ENCODE results near the gene HDDC2.
"Not testable (repeated sequence)": the region's sequence is repeated elsewhere in the genome, so short reads cannot be mapped to it uniquely, and the experiment has no call there.

Gene HDDC2

DNA sequence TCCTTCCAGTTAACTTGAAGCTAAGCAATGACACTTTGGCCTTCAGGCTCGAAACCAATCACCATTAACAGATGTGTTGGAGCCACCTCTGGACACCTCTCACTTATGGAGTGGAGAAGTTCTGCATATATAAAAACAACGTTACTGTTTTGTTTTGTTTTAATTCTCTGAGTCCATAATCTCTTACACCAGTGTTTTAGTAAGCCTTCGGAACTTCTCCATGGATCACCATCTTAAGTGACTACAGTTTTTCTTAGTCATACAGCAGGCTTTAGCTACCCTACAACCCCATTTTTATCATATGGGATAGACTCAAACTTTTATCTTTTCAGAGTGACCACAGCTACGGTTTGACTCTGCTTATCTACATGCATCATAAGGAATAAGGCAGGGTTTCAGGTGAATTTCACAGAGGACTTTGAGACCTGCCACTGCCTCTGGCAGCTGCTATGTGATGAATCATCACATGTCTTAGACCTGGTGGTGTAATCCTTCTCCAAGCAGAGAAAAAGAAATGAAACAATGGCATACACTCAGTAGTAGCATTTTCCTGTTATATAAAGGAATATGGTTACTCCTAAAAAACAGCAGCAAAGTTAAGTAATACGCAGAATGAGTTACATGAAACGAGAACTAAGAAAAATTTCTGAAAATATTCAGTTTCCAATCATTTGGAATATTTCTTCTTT, 5.5 kb upstream of the HDDC2 start:
- FAIRE-seq (no peak), DNase-seq (ENCODE audit: insufficient read length, low spot score) (no peak)

DNA sequence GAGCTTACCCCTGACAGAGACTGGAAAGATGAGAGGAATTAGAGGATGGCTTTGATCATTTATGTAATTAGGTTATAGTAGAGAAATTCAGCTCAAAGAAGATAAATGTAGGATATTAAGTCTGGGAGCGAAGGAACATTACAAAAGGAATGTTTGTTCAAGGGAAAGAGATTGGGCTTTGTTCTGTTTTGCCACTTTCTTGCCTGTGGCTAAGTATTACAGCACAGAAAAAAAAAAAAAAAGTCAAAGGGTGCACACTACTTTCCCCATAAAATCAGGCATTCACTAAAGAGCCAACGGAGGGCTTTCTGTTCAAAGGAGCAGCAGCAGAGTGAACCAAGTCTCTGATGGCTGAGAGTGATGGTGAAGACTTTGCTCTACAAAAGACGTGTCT, 5.0 kb upstream of the HDDC2 start:
- FAIRE-seq (no peak), DNase-seq (ENCODE audit: insufficient read length, low spot score) (no peak)

DNA sequence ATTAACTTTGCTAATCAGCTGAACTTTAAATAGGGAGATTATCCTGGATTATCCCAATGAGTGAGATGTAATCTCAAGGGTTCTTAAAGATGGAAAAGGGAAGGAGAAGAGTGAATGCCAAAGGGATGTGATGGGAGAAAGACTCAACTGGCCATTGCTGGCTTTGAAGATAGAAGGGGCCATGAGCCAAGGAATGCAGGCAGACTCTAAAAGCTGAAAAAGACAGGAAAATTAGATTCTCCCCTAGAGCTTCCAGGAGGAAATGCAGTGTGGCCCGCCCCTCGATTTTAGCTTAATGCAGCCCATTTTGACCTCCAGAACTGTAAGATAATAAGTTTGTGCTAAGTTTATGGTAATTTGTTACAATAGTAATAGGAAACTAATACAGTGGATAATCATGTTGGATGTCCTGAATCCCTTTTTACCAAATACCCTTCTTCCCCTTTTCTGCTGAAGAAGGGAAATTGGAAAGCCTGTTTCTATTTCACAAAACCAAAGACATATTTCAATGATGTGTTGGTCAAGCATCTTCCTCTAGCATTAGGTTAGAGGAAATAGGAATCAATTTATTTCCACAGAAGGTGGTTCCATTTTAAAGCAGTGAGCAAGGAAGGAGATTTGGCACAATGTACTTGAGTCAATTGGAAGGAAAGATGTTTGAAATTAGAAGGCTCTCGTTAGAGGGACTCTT, 3.3 kb upstream of the HDDC2 start:
- FAIRE-seq (no peak), DNase-seq (ENCODE audit: insufficient read length, low spot score) (no peak)

DNA sequence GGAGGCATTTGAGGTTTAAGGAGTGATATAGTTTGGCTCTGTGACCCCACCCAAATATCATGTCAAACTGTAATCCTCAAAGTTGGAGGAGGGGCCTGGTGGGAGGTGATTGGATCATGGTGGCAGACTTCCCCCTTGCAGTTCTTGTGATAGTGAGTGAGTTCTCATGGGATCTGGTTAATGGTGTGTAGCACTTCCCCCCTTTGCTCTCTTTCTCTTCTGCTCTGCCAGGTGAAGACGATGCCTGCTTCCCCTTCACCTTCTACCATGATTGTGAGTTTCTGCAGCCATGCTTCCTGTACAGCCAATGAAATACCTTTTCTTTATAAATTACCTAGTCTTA, 1.7 kb upstream of the HDDC2 start:
- no peak for FAIRE-seq
- no peak for DNase-seq (ENCODE audit: insufficient read length, low spot score)

DNA sequence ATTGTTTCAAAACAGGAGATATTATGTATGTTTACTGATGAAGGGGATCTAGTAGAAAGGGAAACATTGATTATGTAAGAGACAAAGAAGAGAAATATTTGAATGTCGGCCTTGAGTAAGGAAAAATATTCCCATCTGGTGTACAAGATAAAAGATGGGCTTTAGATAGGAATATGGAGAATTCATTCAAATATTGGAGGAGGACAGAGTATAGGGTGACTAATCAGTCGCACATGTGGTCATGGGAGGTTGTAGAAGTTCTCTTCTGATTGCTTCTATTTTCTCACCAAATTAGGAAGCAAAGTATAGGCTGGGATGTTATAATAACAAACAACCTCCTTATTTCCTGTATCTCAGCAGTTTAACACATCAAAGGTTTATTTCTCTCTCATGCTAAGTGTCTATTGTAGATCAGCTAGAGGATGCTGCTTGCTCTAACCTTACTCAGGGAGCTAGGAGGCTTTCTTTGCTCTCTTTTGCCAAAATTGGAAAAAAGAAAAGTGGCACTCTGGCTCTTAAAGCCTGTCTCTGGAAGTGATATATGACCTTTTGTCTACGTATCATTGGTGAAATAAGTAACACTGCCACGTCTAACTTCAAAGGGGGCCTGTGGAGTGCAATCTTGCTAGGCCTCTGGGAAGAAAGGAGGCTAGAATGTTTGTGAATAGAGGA, 1.2 kb upstream of the HDDC2 start:
- FAIRE-seq (no peak), DNase-seq (ENCODE audit: insufficient read length, low spot score) (no peak)

DNA sequence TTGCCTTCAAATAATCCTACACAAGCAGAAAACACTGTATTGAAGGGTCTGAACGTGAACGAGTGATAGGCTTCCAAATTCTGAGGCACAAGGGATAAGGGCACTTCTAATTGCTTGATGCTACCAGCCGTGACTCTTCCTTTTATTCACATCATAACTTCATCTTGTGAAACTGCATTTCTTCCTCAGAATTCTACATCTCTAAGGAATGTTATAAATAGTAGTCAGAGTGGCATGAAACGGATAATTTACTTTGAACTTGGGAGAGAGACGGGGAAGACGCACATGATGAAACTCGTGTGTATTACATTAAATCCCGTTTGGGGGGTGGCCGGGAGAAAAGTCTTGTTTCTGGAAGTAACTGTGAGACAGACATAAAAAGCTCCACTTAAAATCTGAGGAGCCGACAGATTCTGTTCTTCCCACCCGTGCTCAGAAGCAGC, 754 bp downstream of the HDDC2 start:
- DNase-seq (ENCODE audit: insufficient read length, low spot score) (peak; percentile 13), FAIRE-seq (no peak)

DNA sequence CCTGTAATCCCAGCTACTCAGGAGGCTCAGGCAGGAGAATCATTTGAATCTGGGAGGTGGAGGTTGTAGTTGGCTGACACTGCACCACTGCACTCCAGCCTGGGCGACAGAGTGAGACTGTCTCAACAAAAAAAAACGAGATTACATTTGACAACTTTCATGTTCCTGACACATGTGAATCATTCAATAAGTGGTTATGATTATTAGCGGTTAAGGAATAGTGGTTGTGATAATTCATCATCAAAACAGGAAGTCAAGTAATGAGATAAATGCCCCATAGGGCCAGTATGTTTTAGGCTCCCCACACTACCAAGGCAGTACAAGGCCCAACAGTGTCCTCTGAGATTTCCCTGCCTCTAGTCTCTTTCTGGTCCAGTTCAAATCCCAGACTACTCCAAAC, 2.5 kb downstream of the HDDC2 start:
- FAIRE-seq, result no peak
- DNase-seq (ENCODE audit: insufficient read length, low spot score), result no peak

DNA sequence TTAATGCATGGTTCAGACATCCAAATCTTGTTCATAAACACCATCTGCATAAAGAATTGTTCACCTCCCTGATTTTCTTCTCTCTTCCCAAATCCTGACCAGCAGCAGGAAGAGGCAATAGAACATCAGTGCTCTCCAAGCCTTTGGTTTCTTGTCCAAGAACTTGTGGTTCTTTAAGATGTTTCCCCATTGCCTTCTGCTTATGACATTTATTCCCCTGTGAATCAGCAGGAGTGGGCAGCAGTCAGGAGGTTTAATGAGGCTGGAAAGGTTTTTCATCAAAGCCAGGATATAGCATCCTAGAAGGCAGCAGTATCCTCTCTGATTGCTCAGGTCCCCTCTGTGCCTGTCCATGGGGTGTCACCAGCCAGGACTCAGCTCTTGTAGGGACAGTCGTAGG, 5.3 kb downstream of the HDDC2 start:
- FAIRE-seq, result no peak
- no peak for DNase-seq (ENCODE audit: insufficient read length, low spot score)

DNA sequence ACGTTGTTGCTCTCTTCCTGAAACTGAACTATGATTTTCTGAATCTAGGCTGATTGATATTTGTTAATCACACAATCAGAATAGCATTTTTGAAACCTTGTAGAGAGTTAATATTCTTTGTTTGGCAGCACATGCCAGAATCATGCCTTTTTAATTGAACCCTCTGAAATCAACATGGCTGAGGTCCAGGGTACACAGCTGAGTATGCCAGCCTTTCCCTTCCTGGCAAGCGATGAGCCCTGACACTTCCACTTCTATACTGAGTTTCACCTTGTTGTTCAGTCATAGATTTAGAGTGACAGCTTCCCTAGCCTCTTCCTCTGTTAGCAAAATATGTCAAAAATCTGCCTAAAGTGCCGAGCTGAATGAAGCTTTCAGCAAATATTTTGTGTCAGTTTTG, 6.8 kb downstream of the HDDC2 start:
- DNase-seq (ENCODE audit: insufficient read length, low spot score) (no peak), FAIRE-seq (no peak)

DNA sequence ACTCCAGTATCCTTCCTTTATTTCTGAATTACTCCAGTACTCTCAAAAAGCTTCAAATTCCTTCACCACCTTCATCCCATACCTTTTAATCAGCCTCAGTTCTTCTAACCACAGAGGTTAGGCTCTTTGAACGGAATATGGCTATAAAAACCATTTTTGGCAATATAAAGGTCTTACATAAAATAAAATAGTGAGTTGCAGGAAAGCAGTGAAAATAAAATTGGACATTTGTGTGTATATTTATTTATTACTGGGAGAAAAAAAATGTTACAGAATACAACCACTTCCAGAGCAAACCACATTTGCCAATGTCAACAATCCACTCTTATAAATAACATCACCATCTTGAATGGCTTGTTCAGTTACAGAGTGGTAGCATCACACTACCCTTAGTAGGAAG, 7.7 kb downstream of the HDDC2 start:
- DNase-seq (ENCODE audit: insufficient read length, low spot score), result no peak

DNA sequence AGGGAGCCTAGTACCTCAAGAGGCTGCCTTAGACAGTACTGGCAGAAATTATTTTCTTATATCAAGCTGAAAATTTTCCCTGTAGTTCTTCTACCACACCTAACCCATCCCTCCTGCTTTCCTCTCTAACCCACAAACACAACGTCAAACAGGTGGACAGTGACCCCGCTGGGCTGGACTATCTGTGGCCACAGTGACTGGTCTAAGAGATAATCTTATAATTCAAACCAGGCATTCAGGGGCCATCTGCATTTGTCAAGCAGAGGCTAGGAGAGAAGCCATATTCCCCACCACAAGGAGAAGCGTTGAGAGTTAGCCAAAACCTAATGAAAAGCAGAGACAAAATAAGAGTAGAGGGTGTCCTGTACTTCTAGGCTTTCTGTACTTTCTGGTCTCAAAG, 8.2 kb downstream of the HDDC2 start:
- DNase-seq (ENCODE audit: insufficient read length, low spot score) (no peak), FAIRE-seq (no peak)

More for the DNA sequence above, 7.7 kb downstream of the HDDC2 start:
- FAIRE-seq, result no peak

DNA sequence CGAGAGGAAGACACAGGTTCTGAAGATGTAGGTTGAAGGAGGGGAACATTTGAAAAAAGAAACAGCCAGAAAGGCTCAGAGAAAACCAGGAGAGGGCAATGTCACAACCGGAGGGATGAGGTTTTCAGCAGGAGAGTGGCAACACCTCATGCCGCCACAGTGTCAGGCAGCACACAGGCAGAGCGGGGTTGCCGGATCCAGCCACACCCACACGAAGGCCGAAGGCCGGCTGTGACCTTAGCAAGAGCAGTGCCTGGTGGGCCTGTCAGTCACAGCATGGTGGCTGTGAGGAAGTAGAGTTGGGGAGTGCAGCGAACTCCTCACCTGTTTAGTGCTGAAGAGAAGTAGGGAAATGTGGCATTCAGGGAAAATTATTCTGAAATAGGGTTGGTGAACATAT, 14.0 kb downstream of the HDDC2 start:
- FAIRE-seq, result no peak

DNA sequence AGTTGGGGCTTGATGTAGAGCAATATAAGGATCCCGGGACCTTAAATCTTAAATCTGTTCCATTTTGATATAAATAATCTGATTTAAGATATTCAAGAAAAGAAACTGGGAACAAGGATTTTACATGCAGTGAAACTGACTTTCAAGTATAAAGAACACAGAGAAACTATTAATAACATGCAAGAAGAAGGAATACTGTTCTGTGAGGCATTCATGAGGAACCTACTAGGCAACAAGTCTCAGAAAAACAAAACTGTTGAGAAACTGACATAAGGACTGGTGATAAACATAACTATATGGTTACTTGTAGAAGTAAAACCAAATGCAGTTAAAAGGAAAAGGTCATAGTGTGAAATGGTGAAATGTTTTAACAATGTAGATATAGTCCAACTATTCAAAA, 15.8 kb downstream of the HDDC2 start:
- DNase-seq (ENCODE audit: insufficient read length, low spot score) (no peak), FAIRE-seq (no peak)

More for the DNA sequence above, 14.0 kb downstream of the HDDC2 start:
- DNase-seq (ENCODE audit: insufficient read length, low spot score), result no peak

DNA sequence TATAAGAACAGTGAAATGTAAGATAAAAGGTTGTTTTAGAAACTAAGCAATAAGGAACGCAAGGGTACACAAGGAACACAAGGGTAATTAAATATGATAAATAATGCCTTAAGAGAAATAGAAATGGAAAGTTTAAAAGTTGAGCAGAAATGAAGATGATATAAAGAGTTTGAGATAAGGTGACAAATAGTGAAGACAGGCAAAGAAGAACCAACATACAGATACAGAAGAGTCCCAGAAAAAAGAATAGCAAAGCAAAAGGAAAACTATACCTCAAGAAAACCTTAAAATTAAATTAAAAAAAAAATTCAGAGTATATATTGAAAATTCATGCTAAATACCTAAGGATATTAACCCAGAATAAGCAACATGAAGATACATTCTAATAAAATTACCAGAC, 16.4 kb downstream of the HDDC2 start:
- DNase-seq (ENCODE audit: insufficient read length, low spot score) (no peak), FAIRE-seq (no peak)

DNA sequence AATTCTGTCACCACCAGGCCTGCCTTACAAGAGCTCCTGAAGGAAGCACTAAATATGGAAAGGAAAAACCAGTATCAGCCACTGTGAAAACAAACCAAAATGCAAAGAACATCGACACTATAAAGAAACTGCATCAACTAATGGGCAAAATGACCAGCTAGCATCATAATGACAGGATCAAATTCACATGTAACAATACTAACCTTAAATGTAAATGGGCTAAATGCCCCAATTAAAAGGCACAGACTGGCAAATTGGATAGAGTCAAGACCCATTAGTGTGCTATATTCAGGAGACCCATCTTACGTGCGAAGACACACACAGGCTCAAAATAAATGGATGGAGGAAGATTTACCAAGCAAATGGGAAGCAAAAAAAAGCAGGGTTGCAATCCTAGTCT, 19.3 kb downstream of the HDDC2 start:
- not testable (repeated sequence) for FAIRE-seq; DNase-seq (ENCODE audit: insufficient read length, low spot score)

DNA sequence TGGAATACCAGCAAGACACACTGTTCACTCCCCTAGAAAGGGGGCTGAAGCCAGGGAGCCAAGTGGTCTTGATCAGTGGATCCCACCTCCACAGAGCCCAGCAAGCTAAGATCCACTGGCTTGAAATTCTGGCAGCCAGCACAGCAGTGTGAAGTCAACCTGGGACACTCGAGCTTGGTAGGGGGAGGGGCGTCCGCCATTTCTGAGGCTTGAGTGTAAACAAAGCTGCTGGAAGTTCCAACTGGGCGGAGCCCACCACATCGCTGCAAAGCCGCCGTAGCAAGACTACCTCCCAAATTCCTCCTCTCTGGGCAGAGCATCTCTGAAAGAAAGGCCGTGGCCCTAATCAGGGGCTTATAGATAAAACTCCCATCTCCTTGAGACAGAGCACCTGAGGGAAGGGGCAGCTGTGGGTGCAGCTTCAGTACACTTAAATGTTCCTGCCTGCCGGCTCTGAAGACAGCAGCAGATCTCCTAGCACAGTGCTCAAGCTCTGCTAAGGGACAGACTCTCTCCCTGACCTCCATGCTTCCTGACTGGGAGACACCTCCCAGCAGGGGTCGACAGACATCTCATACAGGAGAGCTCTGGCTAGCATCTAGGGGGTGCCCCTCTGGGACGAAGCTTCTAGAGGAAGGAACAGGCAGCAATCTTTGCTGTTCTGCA, 21.3 kb downstream of the HDDC2 start:
- not testable (repeated sequence) for DNase-seq (ENCODE audit: insufficient read length, low spot score); FAIRE-seq

DNA sequence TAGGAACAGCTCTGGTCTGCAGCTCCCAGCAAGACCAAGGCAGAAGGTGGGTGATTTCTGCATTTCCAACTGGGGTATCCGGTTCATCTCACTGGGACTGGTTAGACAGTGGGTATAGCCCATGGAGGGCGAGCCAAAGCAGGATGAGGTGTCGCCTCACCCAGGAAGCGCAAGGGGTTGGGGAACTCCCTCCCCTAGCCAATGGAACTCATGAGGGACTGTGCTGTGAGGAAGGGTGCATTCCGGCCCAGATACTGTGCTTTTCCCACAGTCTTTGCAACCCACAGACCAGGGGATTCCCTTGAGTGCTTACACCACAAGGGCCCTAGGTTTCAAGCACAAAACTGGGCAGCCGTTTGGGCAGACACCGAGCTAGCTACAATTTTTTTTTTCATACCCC, 21.8 kb downstream of the HDDC2 start:
- DNase-seq (ENCODE audit: insufficient read length, low spot score), result no peak
- no peak for FAIRE-seq

DNA sequence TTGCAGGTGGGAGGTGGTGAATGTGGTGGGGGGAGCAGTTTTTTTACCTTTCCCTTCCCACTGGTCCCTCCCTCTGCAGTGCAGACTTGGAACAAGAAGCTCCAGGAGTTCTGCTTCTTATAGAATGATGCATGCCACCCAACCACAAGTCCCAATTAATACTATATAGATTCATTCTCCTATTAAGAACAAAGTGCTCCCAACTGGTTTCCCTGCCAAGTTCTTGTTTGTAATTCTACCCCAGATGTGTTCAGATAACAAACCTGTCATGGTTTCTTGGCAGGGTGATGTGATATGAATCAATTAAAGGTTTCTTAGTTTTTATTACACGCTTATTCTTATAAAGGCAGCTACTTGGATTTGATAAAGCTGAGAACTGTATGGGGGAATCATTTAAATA, 23.9 kb downstream of the HDDC2 start:
- DNase-seq (ENCODE audit: insufficient read length, low spot score), result no peak
- no peak for FAIRE-seq

DNA sequence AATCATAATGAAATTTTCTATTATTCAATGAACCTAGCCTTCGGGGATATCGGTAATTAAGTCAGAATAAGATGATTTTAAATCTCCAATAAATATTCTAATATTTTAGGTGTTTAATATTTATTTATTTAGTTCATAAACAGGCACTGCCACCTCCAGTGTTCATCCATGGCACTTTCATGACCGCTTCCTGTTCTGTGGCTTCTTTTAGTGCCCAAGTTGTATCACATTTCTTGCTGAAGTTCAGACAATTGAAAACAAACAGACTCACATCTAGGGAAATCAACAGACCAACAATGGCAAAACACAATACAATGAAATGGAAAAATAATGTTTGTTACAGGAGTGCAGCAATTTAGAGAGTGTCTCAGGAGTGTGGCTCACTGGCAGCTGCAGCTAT, 26.0 kb downstream of the HDDC2 start:
- FAIRE-seq, result no peak
- DNase-seq (ENCODE audit: insufficient read length, low spot score), result no peak

DNA sequence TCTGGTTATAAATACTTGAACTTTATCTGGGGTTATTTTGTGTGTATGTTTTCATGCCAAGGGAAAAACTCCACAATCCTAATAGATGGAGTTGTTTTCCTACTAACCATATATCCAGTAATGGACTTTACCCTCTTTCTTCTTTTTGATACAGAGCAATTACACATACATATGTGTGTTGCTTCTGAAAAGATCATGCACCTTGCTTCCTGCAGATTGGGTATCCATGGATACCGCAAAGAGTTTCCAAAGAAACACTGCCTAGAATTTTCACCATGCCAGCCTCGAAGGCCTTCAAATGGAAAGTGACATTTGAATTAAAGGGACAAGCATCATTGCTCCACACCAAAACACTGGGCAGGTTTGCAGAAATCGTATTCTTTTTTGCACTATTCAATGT, 26.8 kb downstream of the HDDC2 start:
- DNase-seq (ENCODE audit: insufficient read length, low spot score) (no peak), FAIRE-seq (no peak)

DNA sequence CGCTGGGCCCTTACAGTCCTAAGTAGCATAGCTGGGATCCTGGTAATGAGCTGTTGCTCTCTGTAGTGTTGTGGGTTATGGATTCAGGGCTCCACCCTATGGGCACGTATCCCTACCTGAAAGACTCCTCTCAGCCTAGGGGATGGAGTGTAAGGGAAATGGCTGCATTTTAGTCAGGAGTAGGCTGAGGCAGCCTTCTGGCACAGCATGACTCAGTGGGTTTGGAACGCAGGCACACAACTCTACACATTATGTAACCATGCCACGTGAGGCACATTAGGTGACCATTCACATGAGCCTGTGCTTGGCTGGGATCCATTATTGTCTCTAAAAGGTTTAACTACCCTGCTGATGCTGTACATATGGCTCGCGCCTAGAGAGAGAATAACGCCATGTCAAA, 27.8 kb downstream of the HDDC2 start:
- FAIRE-seq (no peak), DNase-seq (ENCODE audit: insufficient read length, low spot score) (no peak)

DNA sequence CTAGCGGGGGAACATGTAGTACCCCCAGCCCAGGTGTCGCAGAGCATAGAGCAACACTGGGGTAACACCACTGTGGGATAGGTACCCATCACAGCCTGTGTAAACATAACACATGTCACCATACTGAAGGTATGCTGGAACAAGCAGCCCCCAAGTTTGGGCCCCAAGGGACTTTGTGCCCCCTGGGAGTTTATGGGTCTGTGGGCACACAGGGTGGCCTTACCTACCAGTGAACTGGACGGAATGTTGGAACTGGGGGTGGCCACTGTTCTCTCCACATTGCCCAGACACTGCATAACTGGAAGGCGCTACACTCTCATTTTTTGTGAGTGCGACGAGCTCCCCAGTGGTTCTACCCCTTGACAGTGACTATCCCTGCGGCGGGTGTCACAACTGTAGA, 28.5 kb downstream of the HDDC2 start:
- DNase-seq (ENCODE audit: insufficient read length, low spot score) (no peak), FAIRE-seq (no peak)

Data from HTR-8/SVneo (cell line).